Immature natural killer cell (primary cell): ENCODE results near the gene SETD7. TPM values are rescaled to one million over a fixed set of nuclear protein-coding genes. Genes with fewer than 3 reads are reported as not detected.

Experiments used
- DNase-seq, 3 donors: peaks; one replicate each; pipeline ENCODE4 v3.0.0; 2022; ENCODE audit warnings: mixed read lengths in 1 of 3
- H3K27ac Mint-ChIP-seq, 6 donors: one replicate each; pipeline ENCODE4 v1.8.0; 2020; ENCODE audit warnings: mixed read lengths in 6 of 6, mild to moderate bottlenecking in 5 of 6, inconsistent platforms in 4 of 6, moderate library complexity in 3 of 6
- H3K27me3 Mint-ChIP-seq, 3 donors: one replicate each; pipeline ENCODE4 v1.8.0; 2020 to 2021; ENCODE audit warnings: low read depth in 3 of 3, mild to moderate bottlenecking in 3 of 3, mixed read lengths in 3 of 3, moderate library complexity in 3 of 3, inconsistent platforms in 1 of 3
- H3K36me3 Mint-ChIP-seq, 3 donors: one replicate each; pipeline ENCODE4 v1.8.0; 2020; ENCODE audit warnings: mixed read lengths in 3 of 3, inconsistent platforms in 2 of 3, mild to moderate bottlenecking in 2 of 3
- H3K4me1 Mint-ChIP-seq, 2 donors: one replicate each; pipeline ENCODE4 v1.8.0; 2020; ENCODE audit warnings: inconsistent platforms in 2 of 2, mild to moderate bottlenecking in 2 of 2, mixed read lengths in 2 of 2, moderate library complexity in 1 of 2
- H3K4me3 Mint-ChIP-seq, 5 donors: one replicate each; pipeline ENCODE4 v1.8.0; 2020; ENCODE audit warnings: mild to moderate bottlenecking in 5 of 5, mixed read lengths in 5 of 5, inconsistent platforms in 3 of 5, moderate library complexity in 3 of 5
- H3K9me3 Mint-ChIP-seq, 6 donors: one replicate each; pipeline ENCODE4 v1.8.0; 2020; ENCODE audit warnings: mild to moderate bottlenecking in 6 of 6, mixed read lengths in 6 of 6, inconsistent platforms in 4 of 6, moderate library complexity in 3 of 6
- polyA plus RNA-seq, 3 donors: library from polyadenylated mRNA; unstranded; fragments of 300-500 nt; fragmentation: Illumina TruSeq; gene quantifications; one replicate each; pipeline ENCODE4 v1.2.3, GENCODE V29; 2021

The SETD7 gene
- polyA plus RNA-seq: under 1 TPM in 2 of 3 donors, not detected in 1; 0.10 to 0.39 TPM

DNA sequence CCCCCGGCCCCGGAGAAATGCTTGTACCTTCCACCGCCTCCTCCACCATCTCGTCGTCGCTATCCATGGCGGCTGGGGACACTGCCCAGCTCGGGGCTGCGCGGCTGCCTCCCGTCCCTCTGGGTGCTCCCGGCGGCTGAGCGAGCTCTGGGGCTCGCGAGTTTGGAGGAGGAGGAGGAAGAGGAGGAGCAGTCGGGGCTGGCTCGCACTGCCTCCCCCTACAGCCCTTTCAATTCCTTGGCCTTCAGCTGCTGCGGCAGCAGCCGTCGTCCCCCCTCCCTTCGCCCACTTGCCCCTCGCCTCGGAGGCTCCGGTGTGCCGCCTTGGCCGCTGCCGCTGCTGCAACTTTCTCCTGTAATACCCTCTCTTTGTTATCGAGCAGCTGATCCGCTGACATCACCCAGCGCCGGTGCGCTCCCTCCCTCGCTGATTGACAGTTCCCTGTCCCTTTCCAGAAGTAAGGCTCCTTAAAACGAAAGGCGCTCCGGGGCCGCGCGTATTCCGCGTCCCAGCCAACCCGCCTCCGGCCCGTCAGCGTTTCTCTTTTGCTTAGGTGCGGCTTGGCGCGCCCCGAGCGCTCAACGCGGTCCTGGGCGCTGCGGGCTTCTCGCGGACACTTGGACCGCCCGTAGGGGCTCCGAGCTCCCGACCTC, at the start of gene SETD7:
SETD7 (minus strand) TSS at position 149 of the 653 bp plus-strand sequence; CDS start at position 67, 82 bp downstream.
- Mint-ChIP-seq H3K9me3 (peaks cover 0 to 5% (median 0%) of the 10 kb centered on the region in 6 donors), H3K36me3 (no peaks in the 10 kb centered on the region), H3K4me1 (peaks cover 26 to 40% of the 10 kb centered on the region in 2 donors), H3K27me3 (peaks cover 16 to 27% (median 24%) of the 10 kb centered on the region in 3 donors), H3K4me3 (peak within 1 kb of the TSS; percentile 90 to 97 (median 95)), H3K27ac (peak within 1 kb of the TSS in 5 of 6 donors; percentile 76 to 88 (median 84))
- peak; percentile 23 to 32 (median 31) for DNase-seq

DNA sequence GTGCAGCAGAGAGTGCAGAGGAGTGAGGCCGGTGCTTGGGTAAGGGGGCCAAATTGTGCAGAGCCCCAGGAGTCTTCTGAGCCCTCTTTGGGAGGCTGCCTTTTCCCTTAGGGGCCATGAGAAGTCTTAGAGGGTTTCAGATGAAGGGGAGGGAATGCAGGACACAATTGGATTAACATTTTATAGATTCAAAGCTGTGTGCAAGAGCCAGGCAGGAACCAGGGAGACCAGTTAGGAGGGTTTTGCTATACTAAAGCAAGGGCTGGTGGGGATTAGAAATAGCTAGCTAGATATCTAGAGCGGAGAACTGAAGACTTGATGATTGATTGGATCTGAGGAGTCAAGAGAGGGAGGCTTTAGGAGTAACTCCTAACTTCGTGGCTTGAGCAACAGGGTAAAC, 49.5 kb upstream of the SETD7 start:
- peaks cover 0 to 1% (median 0%) of the 10 kb centered on the region in 6 donors for H3K9me3 Mint-ChIP-seq
- peaks cover 14 to 17% of the 10 kb centered on the region in 2 donors for H3K4me1 Mint-ChIP-seq

DNA sequence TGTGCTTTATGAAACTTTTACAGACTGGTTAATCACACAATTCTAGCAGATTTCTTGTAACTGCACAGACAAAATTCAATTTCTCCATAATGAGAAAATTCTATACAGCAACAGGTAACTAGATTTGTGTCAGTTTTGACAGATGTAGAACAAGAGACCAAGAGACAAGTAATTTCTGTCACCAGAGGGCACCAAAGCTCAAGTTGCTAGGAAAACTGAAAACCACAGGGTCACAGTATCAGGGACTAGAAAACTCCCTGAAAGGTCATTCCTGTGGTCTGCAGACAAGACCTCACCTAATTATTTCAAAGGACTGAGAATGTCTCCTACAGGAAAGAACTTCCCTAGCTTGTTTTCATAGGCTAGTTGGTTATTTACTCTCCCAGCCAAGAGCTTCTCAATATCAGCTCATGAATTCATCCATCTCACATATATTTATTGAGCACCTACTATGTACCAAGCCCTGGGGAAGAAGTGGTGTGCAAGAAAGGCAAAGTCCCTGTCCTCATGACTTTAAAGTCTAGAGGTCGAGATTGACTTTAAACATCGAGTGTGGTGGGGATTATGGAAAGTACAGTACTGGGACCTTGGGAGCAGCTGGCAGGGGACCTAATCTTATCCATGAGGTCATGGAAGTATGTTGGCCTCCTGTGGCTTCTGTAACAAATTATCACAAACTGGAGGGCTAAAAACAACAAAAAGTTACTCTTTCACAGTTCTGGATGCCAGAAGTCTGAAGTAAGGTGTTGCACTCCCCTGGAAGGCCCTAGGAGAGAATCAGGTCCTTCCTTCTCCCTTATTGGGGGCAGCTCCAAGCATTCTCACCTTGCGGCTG, 47.8 kb upstream of the SETD7 start:
- Mint-ChIP-seq H3K27ac (no peak overlapping the region), H3K36me3 (no peaks in the 10 kb centered on the region), H3K9me3 (peaks cover 0 to 1% (median 0%) of the 10 kb centered on the region in 6 donors), H3K4me3 (no peak overlapping the region), H3K27me3 (peaks cover 5 to 12% (median 6%) of the 10 kb centered on the region in 3 donors), H3K4me1 (peaks cover 14 to 17% of the 10 kb centered on the region in 2 donors)
- DNase-seq: peak; percentile 3 to 32 (median 16)

More for the DNA sequence above, 49.5 kb upstream of the SETD7 start:
- H3K27ac Mint-ChIP-seq: no peak overlapping the region
- H3K36me3 Mint-ChIP-seq: no peaks in the 10 kb centered on the region
- peaks cover 5 to 17% (median 6%) of the 10 kb centered on the region in 3 donors for H3K27me3 Mint-ChIP-seq
- peak overlapping the region in 4 of 5 donors; percentile 62 to 88 (median 82) for H3K4me3 Mint-ChIP-seq
- no peak for DNase-seq

DNA sequence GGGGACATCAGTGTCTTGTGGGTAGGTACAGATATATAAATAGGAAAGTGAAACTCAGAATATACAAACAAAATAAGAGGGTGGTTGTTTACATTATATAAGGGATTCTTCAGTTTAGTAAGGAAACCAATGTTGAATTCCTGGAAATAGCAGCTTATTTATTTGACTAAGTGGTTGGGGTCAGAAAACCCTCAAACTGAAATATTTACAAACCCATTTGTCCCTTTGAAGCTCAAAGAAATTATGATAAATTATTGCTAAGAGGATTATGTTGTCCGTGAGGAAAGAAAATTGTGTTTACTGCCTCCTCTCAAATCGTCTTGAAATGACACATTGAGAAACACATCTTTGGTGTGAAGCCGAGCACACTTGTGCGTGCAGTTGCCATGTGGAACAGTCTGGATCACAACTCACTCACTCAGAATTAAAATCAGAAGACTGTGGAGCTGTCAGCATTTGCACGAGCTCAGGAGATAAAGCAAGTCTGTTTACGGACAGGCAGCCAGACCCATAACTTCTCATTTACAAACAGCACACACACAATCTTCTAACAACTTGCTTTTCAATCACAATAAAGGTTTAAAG, 46.8 kb upstream of the SETD7 start:
- peaks cover 14 to 17% of the 10 kb centered on the region in 2 donors for H3K4me1 Mint-ChIP-seq
- H3K27me3 Mint-ChIP-seq: peaks cover 5 to 12% (median 6%) of the 10 kb centered on the region in 3 donors
- no peak overlapping the region for H3K4me3 Mint-ChIP-seq
- H3K27ac Mint-ChIP-seq: no peak overlapping the region
- no peaks in the 10 kb centered on the region for H3K36me3 Mint-ChIP-seq
- no peak for DNase-seq
- H3K9me3 Mint-ChIP-seq: peaks cover 0 to 1% (median 0%) of the 10 kb centered on the region in 6 donors

DNA sequence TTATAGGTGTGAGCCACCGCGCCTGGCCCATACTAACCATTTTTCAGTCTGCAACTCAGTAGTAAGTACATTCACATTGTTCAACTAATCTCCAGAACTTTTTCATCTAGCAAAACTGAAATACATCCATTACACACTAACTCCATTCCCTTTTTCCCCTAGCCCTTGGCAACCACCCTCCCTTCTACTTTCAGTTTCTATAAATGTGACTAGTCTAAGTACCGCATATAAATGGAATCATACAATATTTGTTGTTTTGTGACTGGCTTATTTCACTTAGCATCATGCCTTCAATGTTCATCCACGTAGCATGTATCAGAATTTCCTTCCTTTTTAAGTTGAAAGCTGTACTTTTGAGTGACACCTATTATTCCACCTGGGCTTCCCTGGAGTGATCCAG, 44.6 kb upstream of the SETD7 start:
- Mint-ChIP-seq H3K4me3 (no peak overlapping the region), H3K9me3 (peaks cover 0 to under 1% (median 0%) of the 10 kb centered on the region in 6 donors), H3K27me3 (peaks cover 2 to 4% (median 4%) of the 10 kb centered on the region in 3 donors), H3K36me3 (no peaks in the 10 kb centered on the region), H3K27ac (no peak overlapping the region), H3K4me1 (peaks cover 0 to under 1% of the 10 kb centered on the region in 2 donors)
- no peak for DNase-seq

- Mint-ChIP-seq H3K27ac (no peak overlapping the region), H3K4me3 (no peak overlapping the region), H3K27me3 (peaks cover 0 to 4% (median 2%) of the 10 kb centered on the region in 3 donors), H3K9me3 (no peaks in the 10 kb centered on the region), H3K36me3 (no peaks in the 10 kb centered on the region), H3K4me1 (no peaks in the 10 kb centered on the region)
- DNase-seq: no peak
These were observed 43.8 kb upstream of the SETD7 start for GRCh38 chr4:139599594-139600374.

GRCh38 chr4:139599076-139599475, 43.1 kb upstream of the SETD7 start:
- Mint-ChIP-seq H3K4me3 (no peak overlapping the region), H3K4me1 (no peaks in the 10 kb centered on the region), H3K9me3 (no peaks in the 10 kb centered on the region), H3K36me3 (no peaks in the 10 kb centered on the region), H3K27ac (no peak overlapping the region), H3K27me3 (peaks cover 2 to 4% (median 2%) of the 10 kb centered on the region in 3 donors)
- DNase-seq: no peak

- H3K4me3 Mint-ChIP-seq: no peak overlapping the region
- DNase-seq: no peak
- no peaks in the 10 kb centered on the region for H3K4me1 Mint-ChIP-seq
- H3K36me3 Mint-ChIP-seq: no peaks in the 10 kb centered on the region
- H3K27me3 Mint-ChIP-seq: peaks cover 2 to 8% (median 2%) of the 10 kb centered on the region in 3 donors
- no peaks in the 10 kb centered on the region for H3K9me3 Mint-ChIP-seq
- H3K27ac Mint-ChIP-seq: no peak overlapping the region
These were observed 40.8 kb upstream of the SETD7 start for GRCh38 chr4:139596684-139597279.

DNA sequence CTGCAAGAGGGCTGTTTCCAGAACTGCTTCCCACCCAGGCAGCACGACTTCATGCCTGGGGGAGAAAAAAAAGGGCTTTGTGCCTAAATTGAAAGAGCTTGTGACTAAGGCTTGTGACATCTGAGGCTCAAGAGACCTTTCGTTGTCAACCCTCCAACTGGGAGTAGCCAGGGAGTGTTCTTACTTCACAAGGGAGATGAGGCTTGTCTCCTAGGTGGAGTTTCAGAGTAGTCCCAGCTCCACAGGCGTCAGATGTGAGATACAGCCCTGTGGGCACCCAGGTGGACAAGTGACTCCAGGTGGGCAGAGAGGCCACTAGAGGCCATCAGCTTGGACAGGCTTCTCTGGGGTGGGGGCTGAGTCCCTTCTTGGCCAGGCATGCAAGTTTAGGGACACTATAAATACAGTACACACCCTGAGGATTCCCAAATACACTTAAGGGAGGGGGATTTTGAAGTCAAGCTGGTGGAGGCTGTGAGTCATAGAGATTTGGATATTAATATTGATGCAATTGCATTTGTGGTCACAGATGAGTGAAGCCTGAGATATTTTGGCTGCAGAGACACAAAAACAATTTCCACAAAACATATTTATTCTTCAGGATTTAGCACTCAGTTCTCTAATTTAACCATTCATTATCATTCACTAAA, 40.1 kb upstream of the SETD7 start:
- no peaks in the 10 kb centered on the region for H3K9me3 Mint-ChIP-seq
- H3K4me1 Mint-ChIP-seq: no peaks in the 10 kb centered on the region
- H3K27me3 Mint-ChIP-seq: peaks cover 2 to 8% (median 2%) of the 10 kb centered on the region in 3 donors
- no peak overlapping the region for H3K27ac Mint-ChIP-seq
- DNase-seq: no peak
- H3K4me3 Mint-ChIP-seq: no peak overlapping the region
- H3K36me3 Mint-ChIP-seq: no peaks in the 10 kb centered on the region

GRCh38 chr4:139594591-139595185, 38.7 kb upstream of the SETD7 start:
- no peak for DNase-seq
- H3K36me3 Mint-ChIP-seq: no peaks in the 10 kb centered on the region
- H3K4me1 Mint-ChIP-seq: no peaks in the 10 kb centered on the region
- no peaks in the 10 kb centered on the region for H3K9me3 Mint-ChIP-seq
- no peak overlapping the region for H3K27ac Mint-ChIP-seq
- H3K27me3 Mint-ChIP-seq: peaks cover 2 to 8% (median 2%) of the 10 kb centered on the region in 3 donors
- H3K4me3 Mint-ChIP-seq: no peak overlapping the region

DNA sequence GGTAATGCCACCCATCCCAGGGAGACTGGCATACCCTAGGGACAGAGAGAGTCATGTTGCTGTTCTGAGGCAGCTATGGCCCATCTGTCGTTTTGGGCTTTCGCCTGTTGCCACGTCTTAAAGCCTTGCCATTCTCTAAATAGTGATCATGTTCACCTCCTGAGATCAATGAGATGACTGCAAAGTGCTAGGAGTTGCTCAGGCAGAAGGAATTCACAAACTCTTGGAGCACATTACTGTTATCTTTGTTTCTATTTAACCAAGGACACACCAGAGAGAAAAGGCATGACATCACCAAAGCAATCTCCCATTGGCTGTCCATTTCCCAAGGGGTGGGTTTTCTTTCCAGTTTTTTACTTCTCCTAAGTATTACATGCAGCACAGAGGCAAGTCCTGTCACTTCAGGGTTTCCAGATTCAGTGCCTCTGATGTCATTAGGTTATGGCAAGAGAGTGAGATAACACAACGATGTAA, 37.1 kb upstream of the SETD7 start:
- no peaks in the 10 kb centered on the region for H3K9me3 Mint-ChIP-seq
- H3K4me3 Mint-ChIP-seq: no peak overlapping the region
- H3K27me3 Mint-ChIP-seq: peaks cover 2 to 8% (median 2%) of the 10 kb centered on the region in 3 donors
- no peak for DNase-seq
- no peak overlapping the region for H3K27ac Mint-ChIP-seq
- H3K36me3 Mint-ChIP-seq: no peaks in the 10 kb centered on the region
- H3K4me1 Mint-ChIP-seq: no peaks in the 10 kb centered on the region

GRCh38 chr4:139589336-139590018, 33.5 kb upstream of the SETD7 start:
- no peak for DNase-seq
- peaks cover 0 to 2% (median 0%) of the 10 kb centered on the region in 6 donors for H3K9me3 Mint-ChIP-seq
- no peak overlapping the region for H3K27ac Mint-ChIP-seq
- no peaks in the 10 kb centered on the region for H3K4me1 Mint-ChIP-seq
- no peaks in the 10 kb centered on the region for H3K36me3 Mint-ChIP-seq
- H3K4me3 Mint-ChIP-seq: no peak overlapping the region
- peaks cover 1 to 5% (median 4%) of the 10 kb centered on the region in 3 donors for H3K27me3 Mint-ChIP-seq
